H1 (cell line): ENCODE measurements around the gene MRPS12. TPM values are rescaled to one million over a fixed set of nuclear protein-coding genes. Genes with fewer than 3 reads are reported as not detected.

Experiments
- CTCF ChIA-PET: fragments of 300-600 bp; sonication (Branson Sonifier 250); formaldehyde crosslinking; loops from one replicate; lab custom pipeline; 2021; ENCODE audit not compliant: partially characterized antibody; lab: Charles Lee
- POLR2A ChIA-PET: fragments of 300-600 bp; sonication (Branson Sonifier 250); formaldehyde crosslinking; loops from one replicate; lab custom pipeline; 2021; ENCODE audit warnings: inconsistent platforms; ENCODE audit not compliant: partially characterized antibody; lab: Charles Lee
- DNase-seq, 2 experiments: peaks; one replicate each; pipeline versions ENCODE4 v3.0.0 to v3.0.0-alpha.2; 2010 to 2022; ENCODE audit warnings: low spot score in 2 of 2, low read depth in 1 of 2, mixed read lengths in 1 of 2
- FAIRE-seq: peaks from 2 replicates; lab custom pipeline; 2011; peaks lifted over from hg19 to GRCh38; lab: Jason Lieb, UNC
- H2AFZ ChIP-seq: 2 replicates; pipeline ENCODE4 v1.8.1; 2012; ENCODE audit warnings: low read length, inconsistent platforms
- H2AK5ac ChIP-seq: 2 replicates; pipeline ENCODE4 v1.6.1; 2013; ENCODE audit warnings: low read depth, low read length
- H2BK120ac ChIP-seq: replicated peaks from 2 replicates; pipeline ENCODE3; 2013; ENCODE audit warnings: low read depth, low read length, inconsistent platforms
- H2BK12ac ChIP-seq: 2 replicates; pipeline ENCODE4 v1.6.1; 2013; ENCODE audit warnings: low read depth, low read length
- H2BK15ac ChIP-seq: 2 replicates; pipeline ENCODE4 v1.6.1; 2013; ENCODE audit warnings: low read length
- H2BK20ac ChIP-seq: 2 replicates; pipeline ENCODE4 v1.6.1; 2013; ENCODE audit warnings: low read length
- H2BK5ac ChIP-seq: 2 replicates; pipeline ENCODE4 v1.6.1; 2013; ENCODE audit warnings: low read depth, low read length
- H3K14ac ChIP-seq: 2 replicates; pipeline ENCODE4 v1.6.1; 2013; ENCODE audit warnings: inconsistent platforms; ENCODE audit not compliant: insufficient read length
- H3K18ac ChIP-seq: 2 replicates; pipeline ENCODE4 v1.6.1; 2013; ENCODE audit warnings: low read length; ENCODE audit errors: extremely low read depth
- H3K23ac ChIP-seq: 2 replicates; pipeline ENCODE4 v1.6.1; 2013; ENCODE audit warnings: inconsistent platforms; ENCODE audit not compliant: insufficient read length
- H3K23me2 ChIP-seq: 2 replicates; pipeline ENCODE4 v1.6.1; 2013; ENCODE audit warnings: low read depth, low read length
- H3K27ac ChIP-seq: 2 replicates; pipeline ENCODE4 v1.6.1; 2011; ENCODE audit warnings: low read depth, low read length, inconsistent platforms
- H3K27me3 ChIP-seq, 4 experiments: replicated peaks in 1 of 4; 1 replicate in 1 of 4; 2 replicates in 3 of 4; pipeline versions ENCODE4 v1.6.1 to v1.8.1; 2011 to 2013; ENCODE audit warnings: low read length in 3 of 4, mild to moderate bottlenecking in 3 of 4, inconsistent platforms in 2 of 4, mixed read lengths in 2 of 4, moderate library complexity in 1 of 4; ENCODE audit not compliant: control insufficient read depth in 3 of 4, insufficient read depth in 3 of 4; ENCODE audit errors: extremely low read depth in 1 of 4
- H3K36me3 ChIP-seq, 4 experiments: 2 replicates each; pipeline versions ENCODE4 v1.6.1 to v1.8.1; 2011 to 2013; ENCODE audit warnings: mild to moderate bottlenecking in 4 of 4, low read length in 3 of 4, moderate library complexity in 2 of 4, control low read depth in 1 of 4, inconsistent platforms in 1 of 4; ENCODE audit not compliant: insufficient read depth in 4 of 4, control insufficient read depth in 2 of 4
- H3K4ac ChIP-seq: replicated peaks from 2 replicates; pipeline ENCODE3; 2013; ENCODE audit warnings: low read length, low read depth, mixed read lengths, inconsistent platforms; ENCODE audit not compliant: insufficient read length
- H3K4me1 ChIP-seq, 4 experiments: replicated peaks in 1 of 4; 1 replicate in 1 of 4; 2 replicates in 3 of 4; pipeline versions ENCODE4 v1.6.1 to v1.8.1; 2011 to 2013; ENCODE audit warnings: low read length in 3 of 4, inconsistent platforms in 2 of 4, mixed read lengths in 1 of 4; ENCODE audit not compliant: insufficient read depth in 4 of 4, control insufficient read depth in 3 of 4
- H3K4me2 ChIP-seq, 2 experiments: 2 replicates each; pipeline versions ENCODE4 v1.6.1 to v1.8.1; 2011 to 2013; ENCODE audit warnings: low read depth in 2 of 2, low read length in 2 of 2, control low read depth in 1 of 2, inconsistent platforms in 1 of 2, mild to moderate bottlenecking in 1 of 2; ENCODE audit not compliant: insufficient read depth in 1 of 2
- H3K4me3 ChIP-seq, 4 experiments: fragments of 200-600, 300-600 bp in 1 of 4; sonication (generic), shearing (Covaris generic), sonication (Bioruptor Twin) in 1 of 4; 2 replicates each; pipeline versions ENCODE4 v1.5.1 to v1.8.1; 2011 to 2016; ENCODE audit warnings: low read length in 4 of 4, low read depth in 3 of 4, control low read depth in 2 of 4, inconsistent platforms in 2 of 4, mild to moderate bottlenecking in 2 of 4, mixed read lengths in 1 of 4, moderate library complexity in 1 of 4; ENCODE audit not compliant: insufficient read depth in 2 of 4; ENCODE audit errors: extremely low read depth in 1 of 4
- H3K56ac ChIP-seq: replicated peaks from 2 replicates; pipeline ENCODE3; 2013; ENCODE audit warnings: low read depth, mild to moderate bottlenecking, mixed read lengths, low read length, inconsistent platforms; ENCODE audit not compliant: insufficient read length
- H3K79me1 ChIP-seq: 2 replicates; pipeline ENCODE4 v1.6.1; 2013; ENCODE audit warnings: low read depth, low read length, control low read depth
- H3K79me2 ChIP-seq, 2 experiments: 2 replicates each; pipeline versions ENCODE4 v1.6.1 to v1.8.1; 2012 to 2013; ENCODE audit warnings: low read length in 2 of 2, mild to moderate bottlenecking in 2 of 2, inconsistent platforms in 1 of 2; ENCODE audit not compliant: insufficient read depth in 2 of 2, control insufficient read depth in 1 of 2
- H3K9ac ChIP-seq, 4 experiments: replicated peaks in 1 of 4; 1 replicate in 1 of 4; 2 replicates in 3 of 4; pipeline versions ENCODE4 v1.6.1 to v1.8.1; 2011 to 2013; ENCODE audit warnings: low read depth in 3 of 4, low read length in 3 of 4, control low read depth in 2 of 4, mild to moderate bottlenecking in 2 of 4, moderate library complexity in 2 of 4, inconsistent platforms in 1 of 4; ENCODE audit errors: extremely low read depth in 1 of 4
- H3K9me3 ChIP-seq, 2 experiments: 2 replicates each; pipeline versions ENCODE4 v1.6.1 to v1.8.1; 2012 to 2013; ENCODE audit warnings: mild to moderate bottlenecking in 2 of 2, moderate library complexity in 2 of 2, control low read depth in 1 of 2, inconsistent platforms in 1 of 2, low read depth in 1 of 2, low read length in 1 of 2, mixed read lengths in 1 of 2; ENCODE audit not compliant: insufficient read depth in 2 of 2
- H4K20me1 ChIP-seq, 2 experiments: replicated peaks in 1 of 2; 2 replicates each; pipeline versions ENCODE3 to v1.8.1; 2011 to 2013; ENCODE audit warnings: inconsistent platforms in 2 of 2, low read length in 2 of 2, mild to moderate bottlenecking in 1 of 2; ENCODE audit not compliant: insufficient read depth in 2 of 2, control insufficient read depth in 1 of 2
- H4K5ac ChIP-seq: 2 replicates; pipeline ENCODE4 v1.6.1; 2013; ENCODE audit warnings: low read length, low read depth, mixed read lengths, inconsistent platforms; ENCODE audit not compliant: insufficient read length
- H4K8ac ChIP-seq: 2 replicates; pipeline ENCODE4 v1.8.0; 2013; ENCODE audit warnings: mild to moderate bottlenecking, moderate library complexity, low read length, inconsistent platforms; ENCODE audit not compliant: insufficient read depth; ENCODE audit errors: extremely low read depth
- H4K91ac ChIP-seq: replicated peaks from 2 replicates; pipeline ENCODE3; 2013; ENCODE audit warnings: low read length, mixed read lengths, inconsistent platforms; ENCODE audit not compliant: insufficient read length
- CBX8 ChIP-seq: fragments of 300-800, 300-1000 bp; sonication (generic); IDR thresholded peaks from 2 replicates; pipeline ENCODE4 v1.7.1; 2016; ENCODE audit warnings: low read depth, low read length, borderline replicate concordance
- CTCF ChIP-seq, 3 experiments: IDR thresholded peaks; 1 replicate in 2 of 3; 2 replicates in 1 of 3; pipeline versions ENCODE4 v1.5.1 to v1.6.1; 2011; ENCODE audit warnings: low read length in 3 of 3, mild to moderate bottlenecking in 3 of 3, inconsistent platforms in 2 of 3, low read depth in 1 of 3, moderate library complexity in 1 of 3; ENCODE audit not compliant: insufficient read depth in 1 of 3; ENCODE audit errors: control extremely low read depth in 1 of 3
- EP300 ChIP-seq, 2 experiments: IDR thresholded peaks; 1 replicate in 1 of 2; 2 replicates in 1 of 2; pipeline ENCODE4 v1.6.1; 2011 to 2012; ENCODE audit warnings: low read depth in 2 of 2, low read length in 2 of 2, mild to moderate bottlenecking in 2 of 2, borderline replicate concordance in 1 of 2, inconsistent platforms in 1 of 2, moderate library complexity in 1 of 2
- EZH2 ChIP-seq: fragments of 200-600 bp; sonication (generic); IDR thresholded peaks from 2 replicates; pipeline ENCODE4 v1.7.1; 2012; ENCODE audit warnings: low read depth, mild to moderate bottlenecking, moderate library complexity, low read length, inconsistent platforms; ENCODE audit not compliant: severe bottlenecking
- PHF8 ChIP-seq: fragments of 200-600 bp; sonication (generic); conservative IDR thresholded peaks from 2 replicates; pipeline ENCODE4 v1.7.1; 2012; ENCODE audit warnings: low read depth, mild to moderate bottlenecking, inconsistent platforms, low read length, moderate library complexity
- POLR2A ChIP-seq, 2 experiments: IDR thresholded peaks; 1 replicate in 1 of 2; 2 replicates in 1 of 2; pipeline ENCODE4 v1.6.1; 2011; ENCODE audit warnings: low read depth in 2 of 2, low read length in 2 of 2, mild to moderate bottlenecking in 2 of 2; ENCODE audit errors: control extremely low read depth in 1 of 2
- RFX5 ChIP-seq: IDR thresholded peaks from 2 replicates; pipeline ENCODE4 v1.6.1; 2011; ENCODE audit warnings: low read depth, low read length, improper control_type of control experiment, borderline replicate concordance
- SIN3A ChIP-seq, 2 experiments: IDR thresholded peaks in 1 of 2; conservative IDR thresholded peaks in 1 of 2; 2 replicates each; pipeline ENCODE4 v1.6.1; 2011 to 2012; ENCODE audit warnings: low read length in 2 of 2, improper control_type of control experiment in 1 of 2, low read depth in 1 of 2, mild to moderate bottlenecking in 1 of 2
- SUZ12 ChIP-seq: fragments of 200-600 bp; sonication (generic); IDR thresholded peaks from 2 replicates; pipeline ENCODE4 v1.6.1; 2012; ENCODE audit warnings: mild to moderate bottlenecking, inconsistent platforms, low read length, moderate library complexity, mixed read lengths
- TAF1 ChIP-seq: IDR thresholded peaks from 2 replicates; pipeline ENCODE4 v1.6.1; 2011; ENCODE audit warnings: mild to moderate bottlenecking, low read depth, low read length
- TCF12 ChIP-seq: IDR thresholded peaks from 2 replicates; pipeline ENCODE4 v1.6.1; 2011; ENCODE audit warnings: low read depth, mild to moderate bottlenecking, low read length
- WGBS, 2 experiments: shearing (Covaris generic) in 1 of 2; methylation state at CpG; one replicate each; pipeline versions ENCODE4 v1.1.6 to v1.1.7; 2013 to 2015; ENCODE audit warnings: low lambda C conversion rate in 2 of 2, mixed read lengths in 2 of 2, inconsistent platforms in 1 of 2, low coverage in 1 of 2, missing lambda C conversion rate in 1 of 2; ENCODE audit not compliant: insufficient replicate concordance in 2 of 2, insufficient coverage in 1 of 2, insufficient read length in 1 of 2; ENCODE audit errors: extremely low coverage in 1 of 2, missing lambda C conversion rate in 1 of 2; 5-methylcytosine and 5-hydroxymethylcytosine counted together
- polyA plus RNA-seq, 7 experiments: library from polyadenylated mRNA; depleted of rRNA in 3 of 7; stranded (reverse) in 5 of 7; unstranded in 2 of 7; fragments of >200 nt in 5 of 7; fragments of 200-250 nt in 2 of 7; gene quantifications; 1 replicate in 5 of 7; 2 replicates in 1 of 7; 4 replicates in 1 of 7; pipeline versions ENCODE4 v1.2.1 to v1.2.3, GENCODE V29; 2011 to 2013; ENCODE audit warnings: missing spikeins in 2 of 7, mixed read lengths in 2 of 7
- total RNA-seq: library from RNA; stranded (reverse); fragmentation: NEBNext Ultra II Directional; extraction: Animal tissue kit (Norgen Biotek cat#: 25700); gene quantifications from 2 replicates; pipeline ENCODE4 v1.2.1, GENCODE V29; 2021

The MRPS12 gene
- total and polyA plus RNA-seq, 2 of the 8 experiments (the other 6 are each of a cell fraction or from before 2014, with no cell fraction given): 79.0 to 175 TPM

GRCh38 chr19:38907670-38908069 lies 23.1 kb upstream of the MRPS12 start:
- 92% methylated on average over 10 of the region's 12 CpGs; no CpG with 5 or more reads in 1 of the 2 experiments for WGBS, 2 experiments
- H4K20me1 ChIP-seq: peaks cover 0 to 6% of the 10 kb centered on the region in 2 experiments
- POLR2A ChIA-PET: interaction anchor here (0.8 to 1.5 kb wide), 4 partner anchors 10 to 27 kb away, joined by 3 to 4 read pairs (median 4); no protein-coding TSS in a partner anchor
- no peak for FAIRE-seq
- H3K14ac ChIP-seq: no peak overlapping the region
- no peak overlapping the region for H2AFZ ChIP-seq
- H3K23me2 ChIP-seq: no peaks in the 10 kb centered on the region; the same call in 1 of the 2 replicates
- H2BK120ac ChIP-seq: no peak overlapping the region
- peaks cover 0 to 8% (median 1%) of the 10 kb centered on the region in 4 experiments; a peak in 3 of 7 replicates for H3K4me1 ChIP-seq
- H4K91ac ChIP-seq: no peak overlapping the region
- no peaks in the 10 kb centered on the region for H3K79me2 ChIP-seq
- H3K4ac ChIP-seq: no peak overlapping the region
- H3K9ac ChIP-seq: no peak overlapping the region
- H2BK15ac ChIP-seq: no peak overlapping the region
- no peak overlapping the region for H3K23ac ChIP-seq
- no peak overlapping the region for H2BK5ac ChIP-seq
- peaks cover 0 to 15% (median 1%) of the 10 kb centered on the region in 4 experiments; a peak in 3 of 8 replicates for H3K36me3 ChIP-seq
- H3K18ac ChIP-seq: no peak overlapping the region
- H3K27ac ChIP-seq: no peak overlapping the region
- H3K4me2 ChIP-seq: no peak overlapping the region
- no peak overlapping the region for H2BK20ac ChIP-seq
- no peak overlapping the region for H4K8ac ChIP-seq
- H3K56ac ChIP-seq: no peak overlapping the region
- H2AK5ac ChIP-seq: no peak overlapping the region
- H3K27me3 ChIP-seq: no peaks in the 10 kb centered on the region; a peak in 1 of 7 replicates
- no peaks in the 10 kb centered on the region for H3K79me1 ChIP-seq
- CTCF ChIA-PET: interaction anchor here (1.9 kb wide), 1 partner anchor 45 kb away, joined by 4 read pairs; no protein-coding TSS in a partner anchor
- no peak overlapping the region for H2BK12ac ChIP-seq
- H4K5ac ChIP-seq: no peak overlapping the region
- H3K4me3 ChIP-seq: no peak overlapping the region
- DNase-seq: no peak
- H3K9me3 ChIP-seq: no peaks in the 10 kb centered on the region; a peak in 1 of 4 replicates
- no peak for TF ChIP-seq EP300 (IDR thresholded peaks at IDR 0.05; ENCODE audit: borderline replicate concordance in 1 of 2, low read depth in 2 of 2, low read length in 2 of 2)
- no peak for TF ChIP-seq TCF12
- TF ChIP-seq CBX8: no peak
- no peak for TF ChIP-seq SIN3A (conservative IDR thresholded peaks at IDR 0.05 in 1 of 2, IDR thresholded peaks at IDR 0.05 in 1 of 2; ENCODE audit: low read depth in 1 of 2, low read length in 2 of 2)
- TF ChIP-seq RFX5: no peak
- TF ChIP-seq POLR2A (IDR thresholded peaks at IDR 0.05; ENCODE audit: control extremely low read depth in 1 of 2, low read depth in 2 of 2, low read length in 2 of 2): no peak
- no peak for TF ChIP-seq PHF8
- TF ChIP-seq SUZ12: no peak
- TF ChIP-seq EZH2: no peak
- TF ChIP-seq TAF1: no peak
- no peak for TF ChIP-seq CTCF (IDR thresholded peaks at IDR 0.05; ENCODE audit: control extremely low read depth in 1 of 3, insufficient read depth in 1 of 3, low read depth in 1 of 3, low read length in 3 of 3)
